GM19238 (cell line): ENCODE results near the gene SLC2A5.

Experiments
- DNase-seq: peaks from one replicate; pipeline ENCODE4 v3.0.0; 2011; ENCODE audit warnings: low spot score; ENCODE audit not compliant: insufficient read length

The SLC2A5 gene

GRCh38 chr1:9093581-9093980, 24.1 kb upstream of the SLC2A5 start:
- DNase-seq = no peak

- no peak for DNase-seq
Measured at GRCh38 chr1:9093091-9093490, 23.7 kb upstream of the SLC2A5 start.

GRCh38 chr1:9088807-9089206, 19.4 kb upstream of the SLC2A5 start:
- no peak for DNase-seq

- no peak for DNase-seq
Measured at GRCh38 chr1:9087411-9088125, 18.1 kb upstream of the SLC2A5 start.

DNA sequence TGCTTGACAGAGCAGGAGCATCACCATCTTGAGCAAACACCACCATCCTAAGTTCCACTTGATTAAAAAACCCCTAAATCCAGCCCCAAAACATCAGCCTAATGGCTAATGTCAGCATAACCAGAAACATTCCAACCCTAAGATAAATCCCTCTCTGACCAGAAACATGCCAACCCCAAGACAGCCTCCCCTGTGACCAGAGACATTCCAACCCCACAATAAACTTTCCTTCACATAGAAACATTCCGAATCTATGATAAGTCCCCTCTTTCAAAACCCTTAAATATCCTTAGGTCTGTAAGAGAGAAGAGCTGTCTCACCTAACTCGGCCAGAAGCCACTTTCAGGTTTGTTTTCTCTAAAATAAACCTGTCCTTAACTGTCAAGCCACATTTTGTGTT, 17.4 kb upstream of the SLC2A5 start:
- no peak for DNase-seq

- no peak for DNase-seq
Measured at GRCh38 chr1:9086045-9086444, 16.6 kb upstream of the SLC2A5 start.

DNA sequence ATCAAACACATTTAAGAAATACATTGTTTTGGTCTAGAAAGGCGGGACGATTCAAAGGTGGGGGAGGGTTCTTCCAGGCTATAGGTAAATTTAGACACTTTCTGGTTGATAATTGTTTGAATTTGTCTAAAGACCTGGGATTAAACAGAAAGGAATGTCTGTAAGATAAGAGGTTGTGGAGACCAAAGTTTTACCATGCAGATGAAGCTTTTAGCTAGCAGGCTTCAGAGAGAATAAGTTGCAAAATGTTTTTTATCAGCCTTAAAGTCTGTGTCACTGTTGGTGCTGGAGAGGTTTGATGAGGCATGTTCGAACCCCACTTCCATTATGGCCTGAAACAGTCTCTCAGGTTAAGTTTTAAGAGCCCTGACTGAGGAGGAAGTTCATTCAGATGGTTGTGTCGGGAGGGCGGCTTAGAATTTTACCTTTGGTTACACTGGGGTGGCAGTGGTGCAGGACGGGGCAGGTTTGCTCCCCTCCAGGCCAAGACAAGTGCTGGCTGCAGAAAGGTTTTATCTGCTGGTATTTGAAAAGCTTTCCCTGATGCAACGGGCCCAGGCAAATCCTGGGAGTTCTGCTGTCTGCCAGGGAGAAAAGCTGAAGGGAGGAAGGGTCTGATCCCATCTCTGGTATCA, 16.0 kb upstream of the SLC2A5 start:
- DNase-seq = no peak

DNA sequence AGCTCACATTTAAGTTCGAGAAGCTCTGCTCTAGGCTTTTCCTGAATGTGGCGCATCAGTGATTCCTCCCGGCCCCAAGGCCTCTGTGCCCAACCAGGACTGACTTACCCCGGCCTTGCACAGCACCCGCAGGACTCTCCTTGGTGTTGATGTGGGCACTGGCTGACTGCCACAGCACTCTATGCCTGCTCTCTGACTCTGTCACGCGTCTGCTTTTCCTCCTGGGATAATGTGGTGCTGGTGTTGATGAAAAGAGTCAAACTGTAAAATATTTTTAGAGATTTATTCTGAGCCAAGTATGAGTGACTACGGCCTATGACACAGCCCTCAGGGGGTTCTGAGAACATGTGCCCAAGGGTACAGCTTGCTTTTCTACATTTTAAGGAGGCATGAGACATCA, 15.5 kb upstream of the SLC2A5 start:
- no peak for DNase-seq

DNA sequence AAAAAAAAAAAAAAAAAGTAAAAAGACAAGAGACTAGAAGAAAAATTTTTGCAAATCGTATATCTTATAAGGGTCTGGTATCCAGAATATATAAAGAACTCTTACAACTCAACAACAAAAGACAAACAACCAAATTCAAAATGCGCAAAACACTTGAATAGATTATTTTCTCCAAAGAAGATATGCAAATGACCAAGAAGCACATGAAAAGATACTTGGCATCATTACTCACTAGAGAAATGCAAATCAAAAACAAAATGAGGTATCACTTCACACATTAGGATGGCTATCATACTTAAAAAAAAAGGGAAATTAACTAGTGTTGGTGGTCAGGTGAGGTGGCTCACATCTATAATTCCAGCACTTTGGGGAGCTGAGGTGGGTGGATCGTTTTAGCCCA, 12.0 kb upstream of the SLC2A5 start:
- DNase-seq = no peak

- DNase-seq = no peak
Measured at GRCh38 chr1:9080705-9081291, 11.4 kb upstream of the SLC2A5 start.

DNA sequence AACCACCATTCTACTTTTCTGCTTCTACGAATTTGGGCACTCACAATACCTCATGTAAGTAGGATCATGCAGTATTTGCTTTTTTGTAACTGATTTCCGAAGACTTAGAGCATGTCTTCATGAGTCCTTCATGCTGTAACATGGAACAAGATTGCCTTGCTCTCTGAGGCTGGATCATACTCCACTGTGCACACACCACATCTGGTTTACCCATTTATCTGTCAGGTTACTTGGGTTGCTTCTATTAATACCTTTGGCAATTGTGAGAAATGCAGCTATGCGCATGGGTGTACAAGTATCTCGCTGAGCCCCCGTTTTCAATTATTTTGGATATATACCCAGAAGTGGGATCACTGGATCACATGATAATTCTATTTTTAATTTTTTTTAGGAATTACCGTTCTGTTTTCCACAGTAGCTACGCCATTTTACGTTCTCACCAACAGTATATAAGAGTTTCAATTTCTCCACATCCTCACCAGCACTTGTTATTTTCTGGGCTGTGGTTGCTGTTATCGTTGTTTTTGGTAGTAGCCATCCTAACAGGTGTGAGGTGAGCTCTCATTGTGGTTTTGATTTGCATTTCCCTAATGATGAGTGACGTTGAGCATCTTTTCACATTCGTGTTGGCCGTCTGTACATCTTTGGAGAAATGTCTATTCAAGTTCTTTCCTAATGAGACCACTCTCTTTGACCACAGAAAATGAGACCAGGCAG, 10.7 kb upstream of the SLC2A5 start:
- no peak for DNase-seq

DNA sequence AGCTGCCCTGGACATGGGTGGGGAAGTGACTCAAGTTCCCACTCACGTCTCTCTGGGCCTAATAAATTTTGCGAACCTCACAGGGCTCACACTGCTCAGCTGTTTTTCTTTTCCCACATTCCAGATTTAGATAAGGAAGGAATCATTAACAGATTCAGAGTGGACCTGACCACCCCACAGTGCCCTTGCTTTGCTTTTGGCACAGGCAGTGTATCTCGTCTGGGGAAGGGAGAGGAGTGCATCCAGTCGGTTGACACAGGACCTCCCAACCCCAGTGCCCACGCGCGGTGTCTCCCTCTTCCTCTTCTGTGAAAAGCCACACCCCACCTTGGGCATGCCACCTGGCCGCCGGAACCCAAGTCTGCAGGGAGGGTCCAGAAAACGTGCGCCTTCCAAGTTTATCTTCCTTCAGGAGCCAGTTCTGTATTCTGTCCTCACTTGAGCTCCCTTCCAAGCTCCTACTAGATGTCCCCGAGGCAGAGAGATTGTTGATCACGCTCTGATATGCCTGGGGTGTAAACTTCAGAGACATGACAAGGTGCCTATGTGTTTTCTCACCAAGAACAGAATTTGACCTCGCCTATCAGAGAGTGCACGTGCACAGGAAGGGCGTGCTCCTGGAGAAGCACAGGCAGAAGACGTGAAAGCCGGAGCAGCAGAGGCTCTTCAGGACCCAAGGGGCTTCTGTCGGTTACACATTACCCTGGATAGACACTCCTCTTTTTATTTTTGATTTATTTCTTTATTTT, 9.5 kb upstream of the SLC2A5 start:
- no peak for DNase-seq

DNA sequence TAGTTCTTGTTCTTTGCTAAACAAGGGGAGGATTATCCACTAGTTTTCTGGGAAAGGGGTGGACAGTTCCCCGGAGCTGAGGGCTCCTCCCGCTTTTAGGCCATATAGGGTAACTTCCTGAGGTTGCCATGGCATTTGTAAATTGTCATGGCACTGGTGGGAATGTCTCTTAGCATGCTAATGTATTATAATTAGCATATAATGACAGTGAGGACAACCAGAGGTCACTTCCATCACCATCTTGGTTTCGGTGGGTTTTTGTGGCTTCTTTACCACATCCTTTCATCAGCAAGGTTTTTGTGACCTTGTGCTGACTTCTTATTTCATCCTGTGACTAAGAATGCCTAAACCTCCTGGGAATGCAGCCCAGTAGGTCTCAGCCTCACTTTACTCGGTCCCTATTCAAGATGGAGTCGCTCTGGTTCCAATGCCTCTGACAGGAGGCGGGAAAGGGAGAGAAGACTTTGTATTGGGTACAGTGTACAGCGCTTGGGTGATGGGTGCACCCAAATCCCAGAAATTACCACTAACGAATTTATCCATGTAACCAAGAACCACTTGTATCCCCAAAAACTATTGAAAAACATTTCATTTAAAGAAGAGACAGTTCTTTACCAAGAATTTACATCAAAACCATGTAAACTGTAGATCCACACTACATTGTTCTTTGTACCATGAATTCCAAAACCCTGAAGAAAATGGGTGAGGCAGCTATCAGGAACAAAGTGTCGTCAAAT, 8.7 kb upstream of the SLC2A5 start:
- DNase-seq = no peak

DNA sequence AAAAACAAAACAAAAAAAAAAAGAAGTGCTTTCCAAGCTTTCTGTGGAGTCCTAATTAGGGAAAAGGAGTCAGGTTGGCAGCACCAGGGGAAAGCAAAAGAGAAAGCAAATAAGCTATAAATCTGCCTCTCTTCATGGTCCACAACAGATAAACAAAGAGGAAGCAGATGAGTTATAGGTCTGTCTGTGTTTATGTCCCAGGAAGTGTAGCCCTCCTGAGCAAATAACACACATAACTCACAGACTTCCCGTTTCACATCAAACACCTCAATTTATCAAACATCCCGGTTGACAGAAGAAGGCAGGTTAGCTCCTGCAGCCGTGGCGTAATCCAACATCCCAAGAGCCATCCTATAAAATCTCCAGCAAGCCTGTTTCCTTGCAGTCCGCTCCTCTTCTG, 5.6 kb upstream of the SLC2A5 start:
- no peak for DNase-seq

DNA sequence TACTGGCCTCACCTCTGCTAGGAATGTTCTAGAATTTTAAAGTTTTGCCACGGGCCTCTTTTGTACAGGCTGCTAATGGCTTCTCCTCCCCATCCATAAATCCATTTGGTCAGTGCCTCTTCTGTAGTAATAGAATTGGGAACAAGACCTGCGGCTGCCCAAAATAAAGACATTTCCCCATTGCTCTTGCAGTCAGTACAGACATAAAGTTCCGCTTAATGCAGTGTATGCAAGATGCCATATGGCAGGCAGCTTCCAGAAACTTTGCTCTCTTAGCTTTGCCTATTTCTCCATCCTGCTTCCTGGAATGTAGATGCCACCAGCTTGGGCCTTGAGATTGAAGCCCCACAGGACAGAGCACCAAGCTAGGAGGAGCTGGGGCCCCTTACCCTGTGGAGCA, 3.7 kb upstream of the SLC2A5 start:
- no peak for DNase-seq

DNA sequence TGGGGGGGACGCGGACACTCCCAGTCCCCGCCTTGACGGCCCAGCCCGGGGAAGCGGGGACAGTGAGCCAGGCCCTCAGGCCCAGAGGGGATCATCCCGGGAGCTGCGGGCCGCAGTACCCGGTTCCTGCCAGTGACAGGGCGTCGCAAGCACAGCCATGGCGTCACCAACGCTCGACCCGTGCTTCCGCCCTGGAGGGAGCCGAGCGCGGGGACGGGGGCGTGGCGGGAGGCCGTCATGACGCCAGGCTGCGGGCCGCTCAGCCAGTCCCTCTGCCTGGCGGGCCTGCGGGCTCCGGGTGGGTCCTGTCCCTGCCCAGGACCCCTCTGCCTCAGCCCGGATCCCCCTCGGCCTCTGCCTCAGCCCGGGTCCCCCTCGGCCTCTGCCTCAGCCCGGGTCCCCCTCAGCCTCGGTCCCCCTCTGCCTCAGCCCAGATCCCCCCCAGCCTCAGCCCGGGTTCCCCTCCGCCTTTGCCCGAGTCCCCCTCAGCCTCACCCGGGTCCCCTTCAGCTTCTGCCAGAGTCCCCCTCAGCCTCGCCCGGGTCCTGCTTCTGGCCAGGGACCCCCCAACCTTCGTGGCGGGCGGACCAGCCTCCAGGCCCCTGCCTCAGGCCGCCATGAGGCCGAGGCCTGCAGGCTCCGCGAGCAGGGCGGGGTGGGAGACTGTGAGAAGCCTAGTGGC, 2.3 kb upstream of the SLC2A5 start:
- no peak for DNase-seq

GRCh38 chr1:9070486-9070885, 1.1 kb upstream of the SLC2A5 start:
- DNase-seq = no peak

- no peak for DNase-seq
Measured at GRCh38 chr1:9068981-9069325, 482 bp downstream of the SLC2A5 start.

- DNase-seq = no peak
Measured at GRCh38 chr1:9066945-9067807, 2.3 kb downstream of the SLC2A5 start.
